Measurements from ENCODE around the gene SSH3. TPM values are rescaled to one million over a fixed set of nuclear protein-coding genes. Genes with fewer than 3 reads are reported as not detected.
"Not testable (repeated sequence)": the region's sequence is repeated elsewhere in the genome, so short reads cannot be mapped to it uniquely, and the experiment has no call there.

SSH3 gene
- total RNA-seq, 3 donors from 2014 or later (not counting 1 experiment from before 2014, with no cell fraction given): 34.3 to 42.7 (median 38.1) TPM

GRCh38 chr11:67317205-67317887, 14.0 kb downstream of the SSH3 start:
- peaks cover 0 to 11% of the 10 kb centered on the region in 2 donors for H3K27me3 Mint-ChIP-seq (ENCODE audit: low read depth in 2 of 2)
- intact Hi-C loops (cut with micrococcal nuclease): loop anchor here (1.0 to 2.0 kb wide), 5 partner anchors 29 to 55 kb away; partner anchors contain the start of genes ANKRD13D and POLD4
- peak overlapping the region; percentile 100 for H3K4me3 Mint-ChIP-seq
- Histone ChIP-seq H3K4me1 (ENCODE audit: control insufficient read depth, insufficient read depth, low read length) (peaks cover 32% of the 10 kb centered on the region), H3K36me3 (ENCODE audit: control insufficient read depth, insufficient read depth, low read length) (no peaks in the 10 kb centered on the region), H3K4me3 (ENCODE audit: low read length) (peak overlapping the region; percentile 61), H3K27ac (ENCODE audit: low read length) (peak overlapping the region; percentile 68), H3K27me3 (ENCODE audit: control insufficient read depth, insufficient read depth, low read length) (no peaks in the 10 kb centered on the region), H3K9me3 (ENCODE audit: control insufficient read depth, insufficient read depth, low read length) (no peaks in the 10 kb centered on the region)
- WGBS (ENCODE audit: insufficient coverage): under 1% methylated on average over 55 of the region's 55 CpGs
- peaks cover 25 to 33% of the 10 kb centered on the region in 2 donors for H3K4me1 Mint-ChIP-seq
- DNase-seq (peak; percentile 98 to 99), ATAC-seq (peak; percentile 88 to 94 (median 90))
- no peaks in the 10 kb centered on the region for H3K9me3 Mint-ChIP-seq
- H3K36me3 Mint-ChIP-seq: no peaks in the 10 kb centered on the region
- peak; percentile 78 for TF ChIP-seq CTCF (IDR thresholded peaks at IDR 0.05)
- H3K27ac Mint-ChIP-seq: peak overlapping the region; percentile 94 to 97

- TF ChIP-seq CTCF (IDR thresholded peaks at IDR 0.05): no peak
- WGBS (ENCODE audit: insufficient coverage): under 1% methylated on average over 53 of the region's 53 CpGs
- Histone ChIP-seq H3K27ac (ENCODE audit: low read length) (peak overlapping the region; percentile 68), H3K9me3 (ENCODE audit: control insufficient read depth, insufficient read depth, low read length) (no peaks in the 10 kb centered on the region), H3K36me3 (ENCODE audit: control insufficient read depth, insufficient read depth, low read length) (no peaks in the 10 kb centered on the region), H3K4me1 (ENCODE audit: control insufficient read depth, insufficient read depth, low read length) (peaks cover 25% of the 10 kb centered on the region), H3K27me3 (ENCODE audit: control insufficient read depth, insufficient read depth, low read length) (no peaks in the 10 kb centered on the region), H3K4me3 (ENCODE audit: low read length) (peak overlapping the region; percentile 61)
- ATAC-seq (no peak), DNase-seq (no peak)
- intact Hi-C loops (cut with micrococcal nuclease): loop anchor here (1.0 to 2.0 kb wide), 6 partner anchors 17 to 56 kb away; partner anchors contain the start of genes ANKRD13D and POLD4
- H3K27ac Mint-ChIP-seq: peak overlapping the region; percentile 94 to 97
- H3K4me1 Mint-ChIP-seq: peaks cover 21 to 26% of the 10 kb centered on the region in 2 donors
- H3K9me3 Mint-ChIP-seq: no peaks in the 10 kb centered on the region
- peak overlapping the region; percentile 100 for H3K4me3 Mint-ChIP-seq
- H3K27me3 Mint-ChIP-seq (ENCODE audit: low read depth in 2 of 2): peaks cover 0 to 11% of the 10 kb centered on the region in 2 donors
- no peaks in the 10 kb centered on the region for H3K36me3 Mint-ChIP-seq
These were observed 14.7 kb downstream of the SSH3 start for GRCh38 chr11:67317888-67318555.

- Mint-ChIP-seq H3K27me3 (ENCODE audit: low read depth in 2 of 2) (peaks cover 0 to 11% of the 10 kb centered on the region in 2 donors), H3K4me3 (peak overlapping the region; percentile 67), H3K4me1 (peaks cover 13 to 19% of the 10 kb centered on the region in 2 donors), H3K27ac (peak overlapping the region; percentile 94 to 97)
- intact Hi-C loops (cut with micrococcal nuclease): loop anchor here (1.0 kb wide), 1 partner anchor 16 kb away; no protein-coding TSS in a partner anchor
- not testable (repeated sequence) for H3K27ac ChIP-seq (ENCODE audit: low read length); H3K36me3 ChIP-seq (ENCODE audit: control insufficient read depth, insufficient read depth, low read length); H3K4me3 ChIP-seq (ENCODE audit: low read length); H3K27me3 ChIP-seq (ENCODE audit: control insufficient read depth, insufficient read depth, low read length); ATAC-seq; H3K9me3 Mint-ChIP-seq; DNase-seq; H3K9me3 ChIP-seq (ENCODE audit: control insufficient read depth, insufficient read depth, low read length); H3K36me3 Mint-ChIP-seq
- WGBS (ENCODE audit: insufficient coverage): 95% methylated on average over 12 of the region's 12 CpGs
- H3K4me1 ChIP-seq (ENCODE audit: control insufficient read depth, insufficient read depth, low read length): peaks cover 18% of the 10 kb centered on the region
These were observed 15.5 kb downstream of the SSH3 start for GRCh38 chr11:67318876-67319275.

- Histone ChIP-seq H3K27ac (ENCODE audit: low read length) (no peak overlapping the region), H3K4me1 (ENCODE audit: control insufficient read depth, insufficient read depth, low read length) (peaks cover 18% of the 10 kb centered on the region), H3K4me3 (ENCODE audit: low read length) (no peak overlapping the region), H3K9me3 (ENCODE audit: control insufficient read depth, insufficient read depth, low read length) (no peaks in the 10 kb centered on the region), H3K36me3 (ENCODE audit: control insufficient read depth, insufficient read depth, low read length) (no peaks in the 10 kb centered on the region), H3K27me3 (ENCODE audit: control insufficient read depth, insufficient read depth, low read length) (no peaks in the 10 kb centered on the region)
- DNase-seq (no peak), ATAC-seq (no peak)
- Mint-ChIP-seq H3K4me3 (no peak overlapping the region), H3K27ac (peak overlapping the region in 1 of 2 donors; percentile 9), H3K9me3 (no peaks in the 10 kb centered on the region), H3K4me1 (peaks cover 13 to 14% of the 10 kb centered on the region in 2 donors), H3K27me3 (ENCODE audit: low read depth in 2 of 2) (peaks cover 0 to 11% of the 10 kb centered on the region in 2 donors), H3K36me3 (no peaks in the 10 kb centered on the region)
- no peak for TF ChIP-seq CTCF (IDR thresholded peaks at IDR 0.05)
- WGBS (ENCODE audit: insufficient coverage): 96% methylated on average over 3 of the region's 3 CpGs
- intact Hi-C loops (cut with micrococcal nuclease): no loop called here
These were observed 16.7 kb downstream of the SSH3 start for GRCh38 chr11:67320011-67320410.
